Esophagus muscularis mucosa (tissue), 4 donors: ENCODE results near the gene ABHD17C. TPM values are rescaled to one million over a fixed set of nuclear protein-coding genes. Genes with fewer than 3 reads are reported as not detected.

ENCODE experiments used
- DNase-seq: peaks from one replicate; pipeline ENCODE4 v3.0.0-alpha.2; 2017; ENCODE audit errors: extremely low spot score
- H3K27ac ChIP-seq, 4 donors: fragments of 200-600 bp; sonication (generic); replicated peaks in 1 of 4; 1 replicate in 3 of 4; 2 replicates in 1 of 4; pipeline ENCODE4 v1.5.1; 2016 to 2019; ENCODE audit warnings: mild to moderate bottlenecking in 1 of 4
- H3K27me3 ChIP-seq, 4 donors: fragments of 200-600 bp; sonication (generic); one replicate each; pipeline versions ENCODE4 v1.5.1 to v1.6.0; 2016 to 2019
- H3K36me3 ChIP-seq, 4 donors: fragments of 200-600 bp; sonication (generic); one replicate each; pipeline ENCODE4 v1.5.1; 2016 to 2019
- H3K4me1 ChIP-seq, 4 donors: fragments of 200-600 bp; sonication (generic); one replicate each; pipeline ENCODE4 v1.5.1; 2016 to 2019
- H3K4me3 ChIP-seq, 4 donors: fragments of 200-600 bp; sonication (generic); 1 replicate in 2 of 4; 2 replicates in 2 of 4; pipeline ENCODE4 v1.5.1; 2016 to 2019; ENCODE audit warnings: mild to moderate bottlenecking in 4 of 4, moderate library complexity in 1 of 4
- H3K9me3 ChIP-seq, 4 donors: fragments of 200-600 bp; sonication (generic); 1 replicate in 3 of 4; 2 replicates in 1 of 4; pipeline ENCODE4 v1.5.1; 2016 to 2019
- CTCF ChIP-seq, 3 experiments: fragments of 200-600 bp in 2 of 3; fragments of 450-650 bp in 1 of 3; sonication (generic) in 2 of 3; IDR thresholded peaks; one replicate each; pipeline ENCODE4 v1.5.1; 2017 to 2019; ENCODE audit warnings: antibody characterized with exemption in 3 of 3, mild to moderate bottlenecking in 2 of 3, moderate library complexity in 1 of 3
- EP300 ChIP-seq: sonication (generic); formaldehyde crosslinking; IDR thresholded peaks from one replicate; pipeline ENCODE4 v1.6.1; 2017; ENCODE audit warnings: antibody characterized with exemption
- POLR2A ChIP-seq: fragments of 450-650 bp; IDR thresholded peaks from one replicate; pipeline ENCODE4 v1.6.1; 2017; ENCODE audit warnings: antibody characterized with exemption, moderate library complexity, mild to moderate bottlenecking, low read depth
- POLR2AphosphoS5 ChIP-seq, 2 donors: sonication (generic); formaldehyde crosslinking; IDR thresholded peaks; one replicate each; pipeline ENCODE4 v1.6.1; 2017; ENCODE audit warnings: antibody characterized with exemption in 2 of 2
- WGBS: methylation state at CpG from one replicate; pipeline ENCODE4 v1.1.5; 2018; 5-methylcytosine and 5-hydroxymethylcytosine counted together
- intact Hi-C: fragments of 100-400 bp; cut with DNase I; formaldehyde crosslinking; loops from one replicate; pipeline ENCODE4 v1.15.1; 2023
- small RNA-seq, 3 donors: library from RNA; depleted of rRNA; stranded (forward); fragments of <200 nt; gene quantifications; one replicate each; pipeline ENCODE3, GENCODE V24; 2016
- total RNA-seq, 4 donors: library from RNA; depleted of rRNA; stranded (reverse); fragments of >200 nt; gene quantifications; one replicate each; pipeline versions ENCODE4 v1.1.0 to v1.2.1, GENCODE V29; 2016

The ABHD17C gene
- total RNA-seq, 4 donors from 2014 or later, result 1.5 to 7.1 (median 3.5) TPM

- no peaks in the 10 kb centered on the region for H3K27me3 ChIP-seq
- WGBS, result 90% methylated on average over 5 of the region's 5 CpGs
- DNase-seq, result no peak
- H3K4me3 ChIP-seq, result no peak overlapping the region
- no peaks in the 10 kb centered on the region for H3K9me3 ChIP-seq
- no peak for TF ChIP-seq POLR2A
- no peak for TF ChIP-seq POLR2AphosphoS5 (IDR thresholded peaks at IDR 0.05)
- TF ChIP-seq CTCF (IDR thresholded peaks at IDR 0.05), result no peak
- TF ChIP-seq EP300, result no peak
- H3K27ac ChIP-seq, result no peak overlapping the region
- no peaks in the 10 kb centered on the region for H3K36me3 ChIP-seq
- no peaks in the 10 kb centered on the region for H3K4me1 ChIP-seq
- intact Hi-C loops, result no loop called here
Measured at GRCh38 chr15:80800067-80800466, 105.0 kb downstream of the ABHD17C start.

- H3K4me1 ChIP-seq, result no peaks in the 10 kb centered on the region
- no peak for TF ChIP-seq POLR2AphosphoS5 (IDR thresholded peaks at IDR 0.05)
- no peak for TF ChIP-seq POLR2A
- TF ChIP-seq CTCF (IDR thresholded peaks at IDR 0.05), result no peak
- TF ChIP-seq EP300, result no peak
- no peak for DNase-seq
- H3K27ac ChIP-seq, result no peak overlapping the region
- intact Hi-C loops, result no loop called here
- H3K27me3 ChIP-seq, result no peaks in the 10 kb centered on the region
- no peaks in the 10 kb centered on the region for H3K9me3 ChIP-seq
- WGBS, result 77% methylated on average over 10 of the region's 10 CpGs
- H3K4me3 ChIP-seq, result no peak overlapping the region
- no peaks in the 10 kb centered on the region for H3K36me3 ChIP-seq
Measured at GRCh38 chr15:80801891-80802680, 107.0 kb downstream of the ABHD17C start.

- TF ChIP-seq POLR2A, result no peak
- no peak for TF ChIP-seq CTCF (IDR thresholded peaks at IDR 0.05)
- no peak for TF ChIP-seq EP300
- no peak for TF ChIP-seq POLR2AphosphoS5 (IDR thresholded peaks at IDR 0.05)
- intact Hi-C loops, result no loop called here
- Histone ChIP-seq H3K36me3 (no peaks in the 10 kb centered on the region), H3K27ac (no peak overlapping the region), H3K4me1 (no peaks in the 10 kb centered on the region), H3K27me3 (no peaks in the 10 kb centered on the region), H3K4me3 (no peak overlapping the region), H3K9me3 (no peaks in the 10 kb centered on the region)
- WGBS, result 96% methylated on average over 7 of the region's 7 CpGs
- DNase-seq, result no peak
Measured at GRCh38 chr15:80803580-80804525, 108.7 kb downstream of the ABHD17C start.

- no peaks in the 10 kb centered on the region for H3K36me3 ChIP-seq
- no peaks in the 10 kb centered on the region for H3K27me3 ChIP-seq
- no peak overlapping the region for H3K27ac ChIP-seq
- H3K9me3 ChIP-seq, result no peaks in the 10 kb centered on the region
- TF ChIP-seq EP300, result no peak
- TF ChIP-seq POLR2A, result no peak
- TF ChIP-seq CTCF (IDR thresholded peaks at IDR 0.05), result no peak
- TF ChIP-seq POLR2AphosphoS5 (IDR thresholded peaks at IDR 0.05), result no peak
- H3K4me1 ChIP-seq, result no peaks in the 10 kb centered on the region
- DNase-seq, result no peak
- intact Hi-C loops, result no loop called here
- WGBS, result 74% methylated on average over 10 of the region's 10 CpGs
- no peak overlapping the region for H3K4me3 ChIP-seq
Measured at GRCh38 chr15:80804970-80805495, 109.9 kb downstream of the ABHD17C start.

Small RNA genes within 50 kb of the gene (small RNA-seq; reads per million reads assigned to genes)
- gene RNU6-380P, result 0 reads per million in 3 donors

Other genes with a start within 250 kb of the ABHD17C start
- gene CEMIP, start 84.1 kb downstream of the ABHD17C start, total RNA-seq, result under 1 TPM in 3 of 4 donors, not detected in 1; 0.17 to 0.34 (median 0.26) TPM